Measurements from ENCODE around the gene CCT3. TPM values are rescaled to one million over a fixed set of nuclear protein-coding genes. Genes with fewer than 3 reads are reported as not detected.
A peak's percentile ranks its signal among the peaks of the same experiment; 100 is the strongest.
"Not testable (repeated sequence)": the region's sequence is repeated elsewhere in the genome, so short reads cannot be mapped to it uniquely, and the experiment has no call there.

CCT3 gene
- total RNA-seq, 1 donor from 2014 or later, result 270 TPM

DNA sequence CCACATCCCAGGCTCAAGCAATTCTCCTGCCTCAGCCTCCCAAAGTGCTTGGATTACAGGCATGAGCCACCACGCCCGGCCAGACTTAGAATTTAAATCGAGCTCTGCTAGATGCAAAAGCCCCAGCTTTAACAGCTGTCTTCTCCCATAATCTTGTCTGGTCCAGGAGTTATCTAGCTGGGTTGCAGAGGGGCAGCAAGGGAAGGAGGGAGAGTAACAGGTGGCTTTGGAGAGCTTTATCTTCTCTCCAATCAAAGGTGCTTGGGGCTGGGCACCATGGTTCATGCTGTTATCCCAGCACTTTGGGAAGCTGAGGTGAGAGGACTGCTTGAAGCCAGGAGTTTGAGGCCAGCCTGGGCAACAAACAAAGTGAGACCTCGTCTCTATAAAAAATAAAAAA is 34.8 kb upstream of the CCT3 start:
- no peaks in the 10 kb centered on the region for H3K36me3 Mint-ChIP-seq (ENCODE audit: insufficient read depth)
- peaks cover 28% of the 10 kb centered on the region for H3K27me3 Mint-ChIP-seq
- no peak overlapping the region for H3K27ac Mint-ChIP-seq
- peaks cover 4% of the 10 kb centered on the region for H3K4me1 Mint-ChIP-seq (ENCODE audit: low read depth)
- no peak for DNase-seq (ENCODE audit: low spot score, unreplicated experiment)
- no peak overlapping the region for H3K4me3 Mint-ChIP-seq (ENCODE audit: low read depth)
- TF ChIP-seq, protein P1, sequence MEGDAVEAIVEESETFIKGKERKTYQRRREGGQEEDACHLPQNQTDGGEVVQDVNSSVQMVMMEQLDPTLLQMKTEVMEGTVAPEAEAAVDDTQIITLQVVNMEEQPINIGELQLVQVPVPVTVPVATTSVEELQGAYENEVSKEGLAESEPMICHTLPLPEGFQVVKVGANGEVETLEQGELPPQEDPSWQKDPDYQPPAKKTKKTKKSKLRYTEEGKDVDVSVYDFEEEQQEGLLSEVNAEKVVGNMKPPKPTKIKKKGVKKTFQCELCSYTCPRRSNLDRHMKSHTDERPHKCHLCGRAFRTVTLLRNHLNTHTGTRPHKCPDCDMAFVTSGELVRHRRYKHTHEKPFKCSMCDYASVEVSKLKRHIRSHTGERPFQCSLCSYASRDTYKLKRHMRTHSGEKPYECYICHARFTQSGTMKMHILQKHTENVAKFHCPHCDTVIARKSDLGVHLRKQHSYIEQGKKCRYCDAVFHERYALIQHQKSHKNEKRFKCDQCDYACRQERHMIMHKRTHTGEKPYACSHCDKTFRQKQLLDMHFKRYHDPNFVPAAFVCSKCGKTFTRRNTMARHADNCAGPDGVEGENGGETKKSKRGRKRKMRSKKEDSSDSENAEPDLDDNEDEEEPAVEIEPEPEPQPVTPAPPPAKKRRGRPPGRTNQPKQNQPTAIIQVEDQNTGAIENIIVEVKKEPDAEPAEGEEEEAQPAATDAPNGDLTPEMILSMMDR (IDR thresholded peaks at IDR 0.05; ENCODE audit: unreplicated experiment), result no peak
- H3K9me3 Mint-ChIP-seq (ENCODE audit: low read depth), result no peaks in the 10 kb centered on the region

DNA sequence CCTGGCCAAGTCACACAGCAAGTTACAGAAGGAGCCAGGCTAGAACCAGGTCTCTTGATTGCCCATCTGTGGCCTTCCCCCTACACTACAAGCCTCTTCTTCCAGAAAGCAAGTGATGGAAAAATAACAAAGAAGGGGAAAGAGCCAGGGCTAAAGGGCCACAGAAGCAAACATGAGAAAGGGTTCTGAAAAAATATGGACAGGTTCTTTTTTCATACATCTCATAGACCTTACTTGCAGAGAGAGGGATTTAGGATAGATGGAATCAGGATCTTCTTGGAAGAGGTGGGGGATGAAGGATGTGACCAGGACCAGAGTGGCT is 34.1 kb upstream of the CCT3 start:
- no peak for DNase-seq (ENCODE audit: low spot score, unreplicated experiment)
- Mint-ChIP-seq H3K36me3 (ENCODE audit: insufficient read depth) (no peaks in the 10 kb centered on the region), H3K27ac (no peak overlapping the region), H3K9me3 (ENCODE audit: low read depth) (no peaks in the 10 kb centered on the region), H3K27me3 (peaks cover 31% of the 10 kb centered on the region), H3K4me3 (ENCODE audit: low read depth) (no peak overlapping the region), H3K4me1 (ENCODE audit: low read depth) (peaks cover 4% of the 10 kb centered on the region)
- TF ChIP-seq, protein P1 (IDR thresholded peaks at IDR 0.05; ENCODE audit: unreplicated experiment), result no peak

DNA sequence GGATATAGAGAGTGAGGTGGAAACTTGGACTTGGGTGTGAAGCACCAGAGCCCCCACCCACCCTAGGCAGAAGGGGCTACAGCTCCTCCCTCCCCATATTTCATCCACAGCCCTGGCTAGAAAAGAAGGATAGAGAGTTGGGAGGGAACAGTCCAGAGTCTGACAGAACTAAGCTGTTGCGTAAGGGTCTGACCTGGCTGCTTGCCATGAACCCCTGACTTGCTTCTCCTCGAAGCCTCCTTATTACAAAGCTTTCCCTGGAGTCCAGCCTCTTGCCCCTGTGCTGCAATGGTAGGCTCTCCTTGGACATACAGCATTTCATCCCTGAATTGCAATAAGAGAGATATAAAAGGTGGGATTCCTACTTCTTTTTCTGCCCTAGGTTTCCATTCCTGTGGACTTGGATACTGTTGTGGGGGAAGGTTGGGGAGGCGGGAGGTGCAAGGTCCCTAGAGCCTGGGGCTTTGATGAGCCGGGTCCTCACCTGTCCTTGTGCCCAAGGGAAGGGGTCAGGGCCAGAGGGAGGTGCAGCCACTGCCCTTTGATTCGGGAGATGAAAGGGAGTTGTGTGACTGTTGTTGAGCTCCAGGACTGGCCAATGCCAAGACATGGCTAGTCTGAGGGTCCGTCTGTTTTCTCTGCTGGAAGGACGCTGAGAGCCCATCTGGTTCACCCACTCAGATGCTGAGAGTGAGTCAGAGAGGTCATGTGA is 33.6 kb upstream of the CCT3 start:
- peaks cover 4% of the 10 kb centered on the region for H3K4me1 Mint-ChIP-seq (ENCODE audit: low read depth)
- peaks cover 31% of the 10 kb centered on the region for H3K27me3 Mint-ChIP-seq
- no peaks in the 10 kb centered on the region for H3K9me3 Mint-ChIP-seq (ENCODE audit: low read depth)
- H3K36me3 Mint-ChIP-seq (ENCODE audit: insufficient read depth), result no peaks in the 10 kb centered on the region
- no peak for DNase-seq (ENCODE audit: low spot score, unreplicated experiment)
- TF ChIP-seq, protein P1 (IDR thresholded peaks at IDR 0.05; ENCODE audit: unreplicated experiment), result no peak
- H3K27ac Mint-ChIP-seq, result no peak overlapping the region
- H3K4me3 Mint-ChIP-seq (ENCODE audit: low read depth), result no peak overlapping the region

DNA sequence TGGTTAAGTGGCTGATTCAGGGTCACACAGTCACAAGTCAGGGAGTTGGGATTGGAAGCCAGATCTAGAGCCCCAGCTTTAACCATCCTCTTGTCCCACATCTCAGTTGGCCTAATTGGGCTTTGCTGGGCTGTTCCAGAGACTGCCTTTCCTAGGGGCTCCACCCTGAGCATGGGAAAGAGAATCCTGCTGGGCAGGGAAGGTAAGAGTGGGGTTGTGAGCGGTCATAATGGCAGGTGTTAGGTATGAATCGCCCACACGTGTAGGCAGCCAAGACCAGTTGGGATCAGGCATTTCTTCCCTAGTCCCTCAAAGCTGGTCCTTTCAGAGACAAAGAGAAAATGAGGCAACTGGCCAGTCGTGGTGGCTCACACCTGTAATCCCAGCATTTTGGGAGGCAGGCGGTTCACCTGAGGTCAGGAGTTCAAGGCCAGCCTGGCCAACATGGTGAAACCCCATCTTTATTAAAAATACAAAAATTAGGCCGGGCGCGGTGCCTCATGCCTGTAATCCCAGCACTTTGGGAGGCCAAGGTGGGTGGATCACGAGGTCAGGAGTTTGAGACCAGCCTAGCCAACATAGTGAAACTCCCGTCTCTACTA is 31.7 kb upstream of the CCT3 start:
- not testable (repeated sequence) for H3K4me1 Mint-ChIP-seq (ENCODE audit: low read depth); H3K36me3 Mint-ChIP-seq (ENCODE audit: insufficient read depth); DNase-seq (ENCODE audit: low spot score, unreplicated experiment); H3K9me3 Mint-ChIP-seq (ENCODE audit: low read depth); H3K27ac Mint-ChIP-seq
- H3K4me3 Mint-ChIP-seq (ENCODE audit: low read depth), result peak overlapping the region; percentile 70
- peaks cover 38% of the 10 kb centered on the region for H3K27me3 Mint-ChIP-seq

DNA sequence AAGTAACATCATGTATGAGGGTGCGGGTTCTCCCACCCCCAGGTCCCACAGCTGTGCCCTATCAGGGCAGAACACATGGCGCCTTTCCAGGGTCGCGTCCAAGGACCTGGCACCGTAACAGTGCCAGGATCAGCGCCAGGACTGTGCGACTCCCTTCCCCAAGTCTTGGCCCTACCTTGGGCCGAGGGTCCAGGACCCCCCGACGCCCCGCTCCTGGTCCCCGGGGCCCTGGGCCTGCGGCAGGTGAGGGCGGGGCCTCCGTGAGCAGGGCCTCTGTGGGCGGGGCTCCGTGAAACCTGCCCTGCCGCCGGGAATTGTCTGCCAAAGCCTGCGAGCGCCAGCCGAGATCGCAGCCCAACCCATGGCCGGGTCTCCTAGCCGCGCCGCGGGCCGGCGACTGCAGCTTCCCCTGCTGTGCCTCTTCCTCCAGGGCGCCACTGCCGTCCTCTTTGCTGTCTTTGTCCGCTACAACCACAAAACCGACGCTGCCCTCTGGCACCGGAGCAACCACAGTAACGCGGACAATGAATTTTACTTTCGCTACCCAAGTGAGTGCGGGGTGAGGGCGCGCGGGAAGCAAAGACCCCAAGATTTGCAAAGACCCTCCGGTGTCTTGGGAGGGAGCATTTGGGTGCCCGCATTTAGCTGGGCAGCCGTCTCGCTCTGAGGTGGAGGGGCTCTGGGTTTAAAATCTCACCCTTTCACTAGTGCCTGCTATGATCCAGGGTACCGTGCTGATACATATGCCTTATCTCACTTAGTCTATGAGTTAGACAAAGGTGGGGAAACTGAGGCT is 31.0 kb upstream of the CCT3 start, which contains the start of gene RHBG:
Gene RHBG, plus strand, starts transcription at position 323 of the 796 bp plus-strand sequence. Its CDS starts 39 bp downstream, at position 362.
- Mint-ChIP-seq H3K4me1 (ENCODE audit: low read depth) (peaks cover 4% of the 10 kb centered on the region), H3K9me3 (ENCODE audit: low read depth) (no peaks in the 10 kb centered on the region), H3K36me3 (ENCODE audit: insufficient read depth) (no peaks in the 10 kb centered on the region), H3K27ac (no peak within 1 kb of the TSS), H3K27me3 (peaks cover 43% of the 10 kb centered on the region), H3K4me3 (ENCODE audit: low read depth) (peak within 1 kb of the TSS; percentile 70)
- peak; percentile 45 for DNase-seq (ENCODE audit: low spot score, unreplicated experiment)
- TF ChIP-seq, protein P1 (IDR thresholded peaks at IDR 0.05; ENCODE audit: unreplicated experiment), result no peak
